Stimulated activated naive B cell treated with anti-CD40 and anti-IgM and Interleukin-4, amounts not matched to agents 10 μg/mL and 1 μg/mL and 100 μg/mL, for 72 hours (primary cell): ENCODE results near the gene CORO2B.
"Not testable (repeated sequence)": the region's sequence is repeated elsewhere in the genome, so short reads cannot be mapped to it uniquely, and the experiment has no call there.

Experiments
- ATAC-seq, 2 donors: fragments of 150-1000 bp; cut with Tn5 transposase; replicated peaks; 2 replicates each; pipeline ENCODE4 v1.10.0; 2021; ENCODE audit warnings: moderate library complexity in 1 of 2
- DNase-seq: peaks from one replicate; pipeline ENCODE4 v3.0.0; 2021
- H3K27ac Mint-ChIP-seq: one replicate; pipeline ENCODE4 v1.8.0; 2022; ENCODE audit warnings: mild to moderate bottlenecking, mixed read lengths
- H3K27me3 Mint-ChIP-seq, 2 donors: one replicate each; pipeline ENCODE4 v1.8.0; 2022; ENCODE audit warnings: mixed read lengths in 2 of 2
- H3K36me3 Mint-ChIP-seq, 2 donors: one replicate each; pipeline ENCODE4 v1.8.0; 2022; ENCODE audit warnings: mixed read lengths in 2 of 2, mild to moderate bottlenecking in 1 of 2
- H3K4me1 Mint-ChIP-seq, 2 donors: one replicate each; pipeline ENCODE4 v1.8.0; 2022; ENCODE audit warnings: mixed read lengths in 2 of 2, mild to moderate bottlenecking in 1 of 2
- H3K4me3 Mint-ChIP-seq, 2 donors: one replicate each; pipeline ENCODE4 v1.8.0; 2022; ENCODE audit warnings: mild to moderate bottlenecking in 2 of 2, mixed read lengths in 2 of 2, moderate library complexity in 1 of 2
- H3K9me3 Mint-ChIP-seq, 2 donors: one replicate each; pipeline ENCODE4 v1.8.0; 2022; ENCODE audit warnings: mixed read lengths in 2 of 2, mild to moderate bottlenecking in 1 of 2

CORO2B gene

DNA sequence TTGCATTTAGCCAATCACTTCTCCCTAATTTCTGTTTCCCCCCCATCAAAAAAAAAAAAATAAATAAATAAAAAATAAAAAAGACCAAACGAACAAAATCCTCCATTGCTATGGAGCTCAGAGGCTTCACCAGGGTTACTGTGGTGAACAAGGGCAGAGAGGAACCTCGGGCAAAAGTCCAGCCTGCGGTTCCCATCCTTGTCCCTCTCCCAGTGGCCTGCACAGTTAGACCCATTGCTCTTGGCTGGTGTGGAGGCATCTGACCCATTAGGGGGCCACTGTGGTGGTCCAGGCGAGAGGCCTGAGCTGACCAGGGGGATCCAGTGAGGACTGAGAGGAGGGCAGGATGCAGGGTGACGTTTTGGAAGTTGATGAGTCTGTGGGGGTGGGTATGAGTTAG lies 18.8 kb downstream of the CORO2B start:
- ATAC-seq = no peak
- no peaks in the 10 kb centered on the region for H3K9me3 Mint-ChIP-seq
- H3K4me1 Mint-ChIP-seq = peaks cover 46 to 92% of the 10 kb centered on the region in 2 donors
- no peaks in the 10 kb centered on the region for H3K36me3 Mint-ChIP-seq
- no peak for DNase-seq
- no peaks in the 10 kb centered on the region for H3K27me3 Mint-ChIP-seq
- peak overlapping the region; percentile 28 for H3K27ac Mint-ChIP-seq
- H3K4me3 Mint-ChIP-seq = no peak overlapping the region

GRCh38 chr15:68598171-68599152 lies 19.7 kb downstream of the CORO2B start:
- no peaks in the 10 kb centered on the region for H3K27me3 Mint-ChIP-seq
- ATAC-seq (peak; percentile 47 to 48), DNase-seq (no peak)
- no peaks in the 10 kb centered on the region for H3K36me3 Mint-ChIP-seq
- H3K4me1 Mint-ChIP-seq = peaks cover 47 to 94% of the 10 kb centered on the region in 2 donors
- H3K4me3 Mint-ChIP-seq = no peak overlapping the region
- H3K27ac Mint-ChIP-seq = peak overlapping the region; percentile 28
- no peaks in the 10 kb centered on the region for H3K9me3 Mint-ChIP-seq

DNA sequence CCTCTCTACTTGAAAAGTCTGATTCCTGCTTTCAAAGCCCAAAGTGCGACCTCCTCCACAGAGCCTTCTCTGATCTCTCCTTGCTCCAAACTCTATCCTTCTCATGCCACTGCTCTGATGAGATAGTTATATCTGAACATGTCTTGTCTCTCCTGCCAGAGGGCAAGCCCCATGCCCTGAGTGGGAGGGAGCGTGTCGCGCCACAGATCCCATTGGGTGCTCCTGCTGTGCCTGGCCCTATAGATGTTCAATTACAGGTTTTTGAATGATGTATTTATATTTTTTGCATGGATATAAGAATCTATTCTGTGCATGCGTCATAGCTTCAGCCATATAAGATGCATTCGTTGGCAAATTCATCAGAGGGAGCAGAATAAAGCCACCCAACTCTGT lies 20.4 kb downstream of the CORO2B start:
- H3K9me3 Mint-ChIP-seq = no peaks in the 10 kb centered on the region
- no peaks in the 10 kb centered on the region for H3K27me3 Mint-ChIP-seq
- DNase-seq (no peak), ATAC-seq (no peak)
- no peak overlapping the region for H3K4me3 Mint-ChIP-seq
- no peaks in the 10 kb centered on the region for H3K36me3 Mint-ChIP-seq
- no peak overlapping the region for H3K27ac Mint-ChIP-seq
- H3K4me1 Mint-ChIP-seq = peaks cover 40 to 88% of the 10 kb centered on the region in 2 donors

GRCh38 chr15:68599560-68600071 lies 20.8 kb downstream of the CORO2B start:
- no peak for ATAC-seq
- Mint-ChIP-seq H3K36me3 (no peaks in the 10 kb centered on the region), H3K27me3 (no peaks in the 10 kb centered on the region), H3K4me1 (peaks cover 40 to 83% of the 10 kb centered on the region in 2 donors), H3K4me3 (no peak overlapping the region), H3K27ac (no peak overlapping the region), H3K9me3 (no peaks in the 10 kb centered on the region)
- no peak for DNase-seq

DNA sequence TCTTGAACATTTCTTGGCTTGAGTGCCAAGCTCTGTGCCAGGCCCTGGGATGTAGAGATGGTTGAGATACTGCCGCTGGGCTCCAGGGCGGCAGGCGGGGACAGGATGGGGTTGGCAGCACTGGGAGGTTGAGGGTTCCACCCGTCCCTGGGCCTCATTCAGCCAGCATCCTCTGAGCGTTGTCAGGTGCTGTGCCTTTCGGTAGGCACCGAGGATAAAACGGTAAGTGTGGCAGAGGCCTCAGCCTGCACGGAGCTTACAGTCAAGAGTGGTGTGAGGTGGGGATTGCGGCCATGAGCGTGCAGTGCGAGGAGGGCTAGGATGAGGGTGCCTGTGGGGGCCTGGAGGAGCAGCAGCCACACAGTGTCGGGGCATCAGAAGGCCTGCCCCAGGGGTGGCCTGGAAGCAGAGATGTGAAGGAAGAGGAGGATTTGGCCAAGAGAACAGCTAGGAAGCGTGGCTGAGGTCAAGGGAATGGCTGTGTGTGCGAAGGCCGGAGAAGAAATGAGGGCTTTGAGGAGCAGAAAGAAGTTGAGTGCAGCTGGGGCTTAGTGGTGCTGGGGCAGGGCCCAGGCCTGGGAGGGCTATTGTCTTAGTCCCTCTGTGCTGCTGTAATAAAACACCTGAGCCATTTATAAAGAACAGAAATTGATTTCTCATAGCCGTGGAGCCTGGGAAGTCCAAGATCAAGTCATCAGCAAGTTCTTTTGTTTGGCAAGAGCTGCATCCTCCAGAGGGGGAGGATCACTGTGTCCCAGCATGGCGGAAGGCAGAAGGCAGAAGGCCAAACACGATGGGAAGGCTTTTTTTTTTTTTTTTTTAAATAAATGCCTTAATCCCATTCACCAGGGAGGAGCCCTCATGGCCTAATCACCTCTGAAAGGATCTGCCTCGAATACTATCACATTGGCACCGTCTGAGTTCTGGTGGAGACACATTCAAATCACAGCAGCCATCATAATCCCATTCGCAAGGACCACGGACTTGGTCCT lies 22.7 kb downstream of the CORO2B start:
- no peaks in the 10 kb centered on the region for H3K27me3 Mint-ChIP-seq
- H3K9me3 Mint-ChIP-seq = no peaks in the 10 kb centered on the region
- peaks cover 1 to 4% of the 10 kb centered on the region in 2 donors for H3K36me3 Mint-ChIP-seq
- no peak for ATAC-seq
- H3K4me3 Mint-ChIP-seq = no peak overlapping the region
- H3K4me1 Mint-ChIP-seq = peaks cover 32 to 64% of the 10 kb centered on the region in 2 donors
- no peak for DNase-seq
- H3K27ac Mint-ChIP-seq = no peak overlapping the region

- Mint-ChIP-seq H3K27ac (peak overlapping the region; percentile 14), H3K4me1 (peaks cover 35 to 57% of the 10 kb centered on the region in 2 donors), H3K27me3 (no peaks in the 10 kb centered on the region), H3K9me3 (peaks cover 0 to 3% of the 10 kb centered on the region in 2 donors), H3K4me3 (no peak overlapping the region), H3K36me3 (peaks cover 7 to 9% of the 10 kb centered on the region in 2 donors)
- ATAC-seq = no peak
- DNase-seq = no peak
Observed at GRCh38 chr15:68602459-68603215, 23.8 kb downstream of the CORO2B start.

DNA sequence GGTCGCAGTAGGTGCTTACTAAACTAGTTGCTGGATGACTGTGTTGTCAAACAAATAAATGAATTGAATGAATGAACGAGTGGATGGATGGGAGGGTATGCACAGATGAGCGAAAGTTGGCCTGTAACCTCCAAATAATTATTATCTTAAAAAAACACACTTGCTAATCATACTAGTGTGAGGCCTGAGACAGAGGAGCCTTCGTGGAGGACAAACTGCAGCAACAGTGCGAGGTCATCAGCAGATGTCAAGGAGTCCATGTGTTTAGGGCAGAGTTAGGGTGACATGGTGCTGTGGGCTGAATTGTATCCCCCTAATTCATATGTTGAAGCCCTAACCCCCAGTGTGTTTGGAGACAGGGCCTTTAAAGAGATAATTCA lies 24.4 kb downstream of the CORO2B start:
- Mint-ChIP-seq H3K4me3 (no peak overlapping the region), H3K27ac (no peak overlapping the region), H3K27me3 (no peaks in the 10 kb centered on the region), H3K4me1 (peaks cover 29 to 57% of the 10 kb centered on the region in 2 donors), H3K36me3 (peaks cover 7 to 9% of the 10 kb centered on the region in 2 donors), H3K9me3 (peaks cover 0 to 3% of the 10 kb centered on the region in 2 donors)
- ATAC-seq (no peak), DNase-seq (no peak)

DNA sequence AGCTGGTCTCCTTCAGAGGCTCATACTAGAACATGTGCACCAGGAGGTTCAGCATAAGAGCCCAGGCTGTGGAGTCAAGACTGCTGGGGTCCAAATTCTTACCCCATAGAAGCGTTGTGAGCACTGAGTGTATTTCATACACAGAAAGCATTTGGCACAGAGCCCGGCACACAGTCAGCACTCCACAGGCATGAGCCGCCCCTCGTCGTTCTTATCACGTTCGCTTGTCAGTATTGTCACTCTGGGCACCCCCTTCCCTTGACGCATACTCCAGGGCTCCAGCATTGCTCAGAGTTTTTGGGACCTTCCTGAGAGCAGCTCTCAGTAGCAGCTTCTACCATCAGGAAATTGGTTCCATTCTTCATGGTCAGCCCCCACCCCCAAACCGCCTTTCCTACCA lies 25.2 kb downstream of the CORO2B start:
- Mint-ChIP-seq H3K4me1 (peaks cover 29 to 57% of the 10 kb centered on the region in 2 donors), H3K27me3 (no peaks in the 10 kb centered on the region), H3K4me3 (no peak overlapping the region), H3K36me3 (peaks cover 7 to 9% of the 10 kb centered on the region in 2 donors), H3K9me3 (peaks cover 0 to 3% of the 10 kb centered on the region in 2 donors), H3K27ac (no peak overlapping the region)
- no peak for ATAC-seq
- no peak for DNase-seq

GRCh38 chr15:68604840-68605478 lies 26.2 kb downstream of the CORO2B start:
- H3K4me3 Mint-ChIP-seq, DNase-seq, H3K36me3 Mint-ChIP-seq, H3K27ac Mint-ChIP-seq, ATAC-seq, H3K27me3 Mint-ChIP-seq, H3K9me3 Mint-ChIP-seq: not testable (repeated sequence)
- H3K4me1 Mint-ChIP-seq = peaks cover 25 to 48% of the 10 kb centered on the region in 2 donors

DNA sequence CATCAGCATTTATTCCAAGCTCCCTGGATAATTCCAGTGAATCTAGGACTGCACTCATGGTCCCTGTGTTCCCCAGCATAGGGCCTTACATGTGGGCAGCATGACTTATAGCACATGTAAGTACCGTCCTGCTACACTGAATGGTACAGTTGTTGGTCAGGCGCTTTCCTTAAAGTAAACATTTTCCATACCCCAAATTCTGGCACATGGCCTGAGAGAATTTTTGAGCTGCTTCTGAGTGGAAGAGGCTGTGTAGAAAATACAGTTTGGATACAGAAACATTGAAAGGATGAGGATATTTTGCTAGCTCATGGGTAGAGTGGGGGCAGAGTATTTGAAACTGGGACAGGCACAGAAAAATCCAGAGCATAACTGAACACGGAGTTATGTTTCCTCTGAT lies 27.6 kb downstream of the CORO2B start:
- no peaks in the 10 kb centered on the region for H3K27me3 Mint-ChIP-seq
- peaks cover 0 to 3% of the 10 kb centered on the region in 2 donors for H3K9me3 Mint-ChIP-seq
- DNase-seq (no peak), ATAC-seq (no peak)
- peaks cover 19 to 43% of the 10 kb centered on the region in 2 donors for H3K4me1 Mint-ChIP-seq
- H3K4me3 Mint-ChIP-seq = no peak overlapping the region
- no peak overlapping the region for H3K27ac Mint-ChIP-seq
- peaks cover 7 to 9% of the 10 kb centered on the region in 2 donors for H3K36me3 Mint-ChIP-seq

GRCh38 chr15:68608206-68608843 lies 29.5 kb downstream of the CORO2B start:
- DNase-seq (no peak), ATAC-seq (no peak)
- peaks cover 7 to 9% of the 10 kb centered on the region in 2 donors for H3K36me3 Mint-ChIP-seq
- no peak overlapping the region for H3K27ac Mint-ChIP-seq
- H3K4me3 Mint-ChIP-seq = no peak overlapping the region
- peaks cover 0 to 3% of the 10 kb centered on the region in 2 donors for H3K9me3 Mint-ChIP-seq
- H3K27me3 Mint-ChIP-seq = no peaks in the 10 kb centered on the region
- peaks cover 21 to 36% of the 10 kb centered on the region in 2 donors for H3K4me1 Mint-ChIP-seq

- peaks cover 0 to 3% of the 10 kb centered on the region in 2 donors for H3K9me3 Mint-ChIP-seq
- H3K27ac Mint-ChIP-seq = no peak overlapping the region
- no peak overlapping the region for H3K4me3 Mint-ChIP-seq
- DNase-seq = no peak
- no peak for ATAC-seq
- H3K27me3 Mint-ChIP-seq = no peaks in the 10 kb centered on the region
- peaks cover 7 to 9% of the 10 kb centered on the region in 2 donors for H3K36me3 Mint-ChIP-seq
- peaks cover 21 to 36% of the 10 kb centered on the region in 2 donors for H3K4me1 Mint-ChIP-seq
Observed at GRCh38 chr15:68608844-68609232, 30.0 kb downstream of the CORO2B start.

DNA sequence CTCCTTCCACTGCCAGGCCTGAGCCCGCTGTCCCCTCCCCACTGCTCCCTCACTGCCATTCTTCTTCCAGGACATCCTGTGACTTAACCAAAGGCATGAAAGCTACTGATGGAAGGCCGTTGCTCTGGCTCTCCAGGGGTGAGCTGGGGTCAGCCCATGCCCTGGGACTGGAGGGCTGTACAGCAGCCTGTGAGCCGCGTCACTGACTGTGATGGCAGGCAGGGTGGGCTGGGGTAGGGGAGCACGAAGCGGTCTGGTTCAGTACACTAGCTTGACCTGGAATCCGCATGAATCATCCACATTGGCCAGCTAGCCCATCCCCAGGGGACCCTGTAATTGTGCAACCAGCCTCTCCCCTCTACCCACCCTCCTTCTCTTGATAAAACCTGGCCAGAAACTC lies 30.8 kb downstream of the CORO2B start:
- ATAC-seq = no peak
- no peak for DNase-seq
- H3K27ac Mint-ChIP-seq = no peak overlapping the region
- H3K4me3 Mint-ChIP-seq = no peak overlapping the region
- peaks cover 7 to 9% of the 10 kb centered on the region in 2 donors for H3K36me3 Mint-ChIP-seq
- H3K9me3 Mint-ChIP-seq = peaks cover 0 to 3% of the 10 kb centered on the region in 2 donors
- peaks cover 21 to 36% of the 10 kb centered on the region in 2 donors for H3K4me1 Mint-ChIP-seq
- no peaks in the 10 kb centered on the region for H3K27me3 Mint-ChIP-seq
